ENCODE data around the gene NDFIP1.

Gene NDFIP1

GRCh38 chr5:142192286-142193113, 83.9 kb downstream of the NDFIP1 start:
- no peaks in the 10 kb centered on the region for H3K27me3 ChIP-seq (ENCODE audit: insufficient read depth, low read length)
- no peaks in the 10 kb centered on the region for H3K9me3 ChIP-seq (ENCODE audit: insufficient read depth, low read depth, low read length)
- no peak overlapping the region for H3K4me3 ChIP-seq (ENCODE audit: low read length)
- peaks cover 8% of the 10 kb centered on the region; the same call in 1 of the 2 replicates for H3K4me1 ChIP-seq (ENCODE audit: insufficient read depth, low read length)
- H3K9ac ChIP-seq (ENCODE audit: low read depth, low read length) = no peak overlapping the region
- 92% methylated on average over 15 of the region's 15 CpGs for WGBS
- no peaks in the 10 kb centered on the region for H3K36me3 ChIP-seq (ENCODE audit: insufficient read depth, low read length)
- no peak overlapping the region for H3K27ac ChIP-seq (ENCODE audit: low read depth, low read length)

GRCh38 chr5:142193114-142193428, 84.5 kb downstream of the NDFIP1 start:
- Histone ChIP-seq H3K27ac (ENCODE audit: low read depth, low read length) (no peak overlapping the region), H3K36me3 (ENCODE audit: insufficient read depth, low read length) (no peaks in the 10 kb centered on the region), H3K27me3 (ENCODE audit: insufficient read depth, low read length) (no peaks in the 10 kb centered on the region), H3K9me3 (ENCODE audit: insufficient read depth, low read depth, low read length) (no peaks in the 10 kb centered on the region), H3K4me1 (ENCODE audit: insufficient read depth, low read length) (peaks cover 13% of the 10 kb centered on the region; the same call in 1 of the 2 replicates), H3K9ac (ENCODE audit: low read depth, low read length) (no peak overlapping the region), H3K4me3 (ENCODE audit: low read length) (no peak overlapping the region)
- 95% methylated on average over 7 of the region's 7 CpGs for WGBS

GRCh38 chr5:142197098-142197497, 88.5 kb downstream of the NDFIP1 start:
- H3K4me3 ChIP-seq (ENCODE audit: low read length) = no peak overlapping the region
- peaks cover 13% of the 10 kb centered on the region; the same call in 1 of the 2 replicates for H3K4me1 ChIP-seq (ENCODE audit: insufficient read depth, low read length)
- no peak overlapping the region for H3K9ac ChIP-seq (ENCODE audit: low read depth, low read length)
- H3K27ac ChIP-seq (ENCODE audit: low read depth, low read length) = peak overlapping the region; percentile 18; the same call in 1 of the 2 replicates
- H3K36me3 ChIP-seq (ENCODE audit: insufficient read depth, low read length) = no peaks in the 10 kb centered on the region
- WGBS = 78% methylated on average over 9 of the region's 9 CpGs
- no peaks in the 10 kb centered on the region for H3K27me3 ChIP-seq (ENCODE audit: insufficient read depth, low read length)
- no peaks in the 10 kb centered on the region for H3K9me3 ChIP-seq (ENCODE audit: insufficient read depth, low read depth, low read length)

DNA sequence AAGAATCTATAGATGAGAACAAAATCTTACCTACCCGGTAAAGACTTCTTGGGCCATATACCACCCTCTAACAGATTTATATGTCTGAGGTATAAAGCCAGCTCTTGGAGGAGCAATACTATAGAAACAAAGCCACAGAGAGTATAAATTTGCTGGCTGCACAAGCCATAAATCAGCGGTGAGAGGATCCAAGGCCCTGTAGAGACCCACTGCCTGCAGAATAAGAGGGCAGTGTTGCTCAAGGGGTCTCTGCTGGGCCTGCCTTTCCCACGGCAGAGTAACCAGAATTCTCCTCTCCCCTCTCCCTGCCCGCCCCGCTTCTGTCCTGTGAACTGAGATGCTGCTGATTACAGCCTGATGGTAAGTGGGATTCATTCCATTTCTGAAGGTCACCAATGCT, 89.2 kb downstream of the NDFIP1 start:
- 97% methylated on average over 4 of the region's 5 CpGs for WGBS
- Histone ChIP-seq H3K27me3 (ENCODE audit: insufficient read depth, low read length) (no peaks in the 10 kb centered on the region), H3K4me3 (ENCODE audit: low read length) (no peak overlapping the region), H3K9ac (ENCODE audit: low read depth, low read length) (peak overlapping the region; percentile 5; the same call in 1 of the 2 replicates), H3K9me3 (ENCODE audit: insufficient read depth, low read depth, low read length) (no peaks in the 10 kb centered on the region), H3K27ac (ENCODE audit: low read depth, low read length) (no peak overlapping the region), H3K4me1 (ENCODE audit: insufficient read depth, low read length) (peaks cover 13% of the 10 kb centered on the region; the same call in 1 of the 2 replicates), H3K36me3 (ENCODE audit: insufficient read depth, low read length) (no peaks in the 10 kb centered on the region)

DNA sequence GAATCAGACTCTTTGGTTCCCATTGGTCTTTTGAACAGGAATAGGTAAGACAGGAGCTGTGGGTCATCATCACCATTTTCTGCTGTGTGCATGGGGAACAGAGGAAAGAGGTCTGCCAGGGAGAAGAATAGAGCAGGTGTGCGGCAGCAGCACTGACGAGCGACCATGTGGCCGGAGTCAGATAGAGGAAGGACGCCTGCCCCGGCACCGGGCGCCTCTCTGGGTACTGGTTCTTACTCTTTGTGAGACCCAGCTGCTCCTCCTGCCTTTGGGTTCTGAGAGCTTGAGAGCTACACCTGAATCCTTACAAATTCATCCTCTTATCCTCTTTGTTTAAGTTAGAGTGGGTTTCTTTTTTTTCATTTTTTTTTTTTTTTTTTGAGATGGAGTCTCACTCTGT, 90.8 kb downstream of the NDFIP1 start:
- Histone ChIP-seq H3K27ac (ENCODE audit: low read depth, low read length) (no peak overlapping the region), H3K4me1 (ENCODE audit: insufficient read depth, low read length) (peaks cover 13% of the 10 kb centered on the region; the same call in 1 of the 2 replicates), H3K36me3 (ENCODE audit: insufficient read depth, low read length) (no peaks in the 10 kb centered on the region), H3K9ac (ENCODE audit: low read depth, low read length) (no peak overlapping the region), H3K27me3 (ENCODE audit: insufficient read depth, low read length) (no peaks in the 10 kb centered on the region), H3K9me3 (ENCODE audit: insufficient read depth, low read depth, low read length) (no peaks in the 10 kb centered on the region), H3K4me3 (ENCODE audit: low read length) (no peak overlapping the region)
- 95% methylated on average over 8 of the region's 8 CpGs for WGBS

- H3K9ac ChIP-seq (ENCODE audit: low read depth, low read length) = no peak overlapping the region
- WGBS = 60% methylated on average over 6 of the region's 6 CpGs
- H3K4me1 ChIP-seq (ENCODE audit: insufficient read depth, low read length) = peaks cover 13% of the 10 kb centered on the region; the same call in 1 of the 2 replicates
- H3K36me3 ChIP-seq (ENCODE audit: insufficient read depth, low read length) = no peaks in the 10 kb centered on the region
- H3K27ac ChIP-seq (ENCODE audit: low read depth, low read length) = no peak overlapping the region
- no peak overlapping the region for H3K4me3 ChIP-seq (ENCODE audit: low read length)
- no peaks in the 10 kb centered on the region for H3K9me3 ChIP-seq (ENCODE audit: insufficient read depth, low read depth, low read length)
- no peaks in the 10 kb centered on the region for H3K27me3 ChIP-seq (ENCODE audit: insufficient read depth, low read length)
These were observed 91.8 kb downstream of the NDFIP1 start for GRCh38 chr5:142200387-142200786.

GRCh38 chr5:142201471-142201887, 92.9 kb downstream of the NDFIP1 start:
- no peak overlapping the region for H3K27ac ChIP-seq (ENCODE audit: low read depth, low read length)
- no peak overlapping the region for H3K9ac ChIP-seq (ENCODE audit: low read depth, low read length)
- no peak overlapping the region for H3K4me3 ChIP-seq (ENCODE audit: low read length)
- no peaks in the 10 kb centered on the region for H3K9me3 ChIP-seq (ENCODE audit: insufficient read depth, low read depth, low read length)
- peaks cover 13% of the 10 kb centered on the region; the same call in 1 of the 2 replicates for H3K4me1 ChIP-seq (ENCODE audit: insufficient read depth, low read length)
- H3K36me3 ChIP-seq (ENCODE audit: insufficient read depth, low read length) = no peaks in the 10 kb centered on the region
- 92% methylated on average over 3 of the region's 3 CpGs for WGBS
- H3K27me3 ChIP-seq (ENCODE audit: insufficient read depth, low read length) = no peaks in the 10 kb centered on the region

GRCh38 chr5:142202282-142202681, 93.7 kb downstream of the NDFIP1 start:
- H3K9me3 ChIP-seq (ENCODE audit: insufficient read depth, low read depth, low read length) = no peaks in the 10 kb centered on the region
- H3K9ac ChIP-seq (ENCODE audit: low read depth, low read length) = no peak overlapping the region
- peaks cover 7% of the 10 kb centered on the region; the same call in 1 of the 2 replicates for H3K4me1 ChIP-seq (ENCODE audit: insufficient read depth, low read length)
- WGBS = 86% methylated on average over 1 of the region's 1 CpG
- no peak overlapping the region for H3K27ac ChIP-seq (ENCODE audit: low read depth, low read length)
- H3K4me3 ChIP-seq (ENCODE audit: low read length) = no peak overlapping the region
- H3K27me3 ChIP-seq (ENCODE audit: insufficient read depth, low read length) = no peaks in the 10 kb centered on the region
- H3K36me3 ChIP-seq (ENCODE audit: insufficient read depth, low read length) = no peaks in the 10 kb centered on the region

All from HUES64 (cell line).